H1 (cell line): Measurements from ENCODE around the gene IFNL2. TPM values are rescaled to one million over a fixed set of nuclear protein-coding genes. Genes with fewer than 3 reads are reported as not detected.

Experiments used
- CHD2 ChIP-seq: IDR thresholded peaks from 2 replicates; pipeline ENCODE4 v1.6.1; 2012; ENCODE audit warnings: low read length, improper control_type of control experiment
- TAF1 ChIP-seq: IDR thresholded peaks from 2 replicates; pipeline ENCODE4 v1.6.1; 2011; ENCODE audit warnings: mild to moderate bottlenecking, low read depth, low read length
- polyA plus RNA-seq, 7 experiments: library from polyadenylated mRNA; depleted of rRNA in 3 of 7; stranded (reverse) in 5 of 7; unstranded in 2 of 7; fragments of >200 nt in 5 of 7; fragments of 200-250 nt in 2 of 7; gene quantifications; 1 replicate in 5 of 7; 2 replicates in 1 of 7; 4 replicates in 1 of 7; pipeline versions ENCODE4 v1.2.1 to v1.2.3, GENCODE V29; 2011 to 2013; ENCODE audit warnings: missing spikeins in 2 of 7, mixed read lengths in 2 of 7
- total RNA-seq: library from RNA; stranded (reverse); fragmentation: NEBNext Ultra II Directional; extraction: Animal tissue kit (Norgen Biotek cat#: 25700); gene quantifications from 2 replicates; pipeline ENCODE4 v1.2.1, GENCODE V29; 2021

IFNL2 gene
- total and polyA plus RNA-seq, 2 of the 8 experiments (the other 6 are each of a cell fraction or from before 2014, with no cell fraction given): not detected

- TF ChIP-seq TAF1: no peak
- TF ChIP-seq CHD2: no peak
Observed at GRCh38 chr19:39316627-39317321, 48.6 kb downstream of the IFNL2 start (continued).
